Hepatocyte (in vitro differentiated cells): ENCODE data around the gene LAG3. TPM values are rescaled to one million over a fixed set of nuclear protein-coding genes. Genes with fewer than 3 reads are reported as not detected.
A peak's percentile ranks its signal among the peaks of the same experiment; 100 is the strongest.

Experiments
- DNase-seq: peaks from one replicate; pipeline ENCODE4 v3.0.0-alpha.2; 2016; ENCODE audit warnings: low spot score
- H2AFZ ChIP-seq: fragments of 200-600 bp; sonication (generic); 2 replicates; pipeline ENCODE4 v1.6.0; 2016; ENCODE audit warnings: antibody characterized with exemption, mild to moderate bottlenecking
- H3K27ac ChIP-seq: fragments of 200-600 bp; sonication (generic); 2 replicates; pipeline ENCODE4 v1.5.1; 2016; ENCODE audit warnings: mild to moderate bottlenecking
- H3K27me3 ChIP-seq: fragments of 200-600 bp; sonication (generic); 2 replicates; pipeline ENCODE4 v1.6.1; 2016
- H3K36me3 ChIP-seq: fragments of 200-600 bp; sonication (generic); replicated peaks from 2 replicates; pipeline ENCODE4 v1.5.1; 2016; ENCODE audit warnings: low read depth; ENCODE audit not compliant: insufficient read depth
- H3K4me1 ChIP-seq: fragments of 200-600 bp; sonication (generic); 2 replicates; pipeline ENCODE4 v1.5.1; 2016; ENCODE audit warnings: mild to moderate bottlenecking, moderate library complexity; ENCODE audit not compliant: insufficient read depth
- H3K4me2 ChIP-seq: fragments of 200-600 bp; sonication (generic); 2 replicates; pipeline ENCODE4 v1.6.0; 2016
- H3K4me3 ChIP-seq: fragments of 200-600 bp; sonication (generic); 2 replicates; pipeline ENCODE4 v1.5.1; 2016; ENCODE audit warnings: mild to moderate bottlenecking
- H3K79me2 ChIP-seq: fragments of 200-600 bp; sonication (generic); 2 replicates; pipeline ENCODE4 v1.6.0; 2017; ENCODE audit warnings: mild to moderate bottlenecking
- H3K9me2 ChIP-seq: fragments of 200-600 bp; sonication (generic); replicated peaks from 2 replicates; pipeline ENCODE4 v1.6.0; 2017; ENCODE audit warnings: mild to moderate bottlenecking; ENCODE audit not compliant: insufficient read depth
- H3K9me3 ChIP-seq: fragments of 200-600 bp; sonication (generic); 2 replicates; pipeline ENCODE4 v1.5.1; 2016; ENCODE audit warnings: low read depth, mild to moderate bottlenecking
- H4K20me1 ChIP-seq: fragments of 200-600 bp; sonication (generic); 2 replicates; pipeline ENCODE4 v1.6.0; 2016; ENCODE audit warnings: mild to moderate bottlenecking; ENCODE audit not compliant: insufficient read depth, poor library complexity, severe bottlenecking
- EZH2 ChIP-seq: fragments of 200-600 bp; sonication (generic); IDR thresholded peaks from 2 replicates; pipeline ENCODE4 v1.6.1; 2016; ENCODE audit warnings: antibody characterized with exemption, mild to moderate bottlenecking, borderline replicate concordance
- EZH2phosphoT487 ChIP-seq: fragments of 200-600 bp; sonication (generic); IDR thresholded peaks from one replicate; pipeline ENCODE4 v1.6.1; 2018; ENCODE audit warnings: antibody characterized with exemption, mild to moderate bottlenecking, low read depth, moderate library complexity; ENCODE audit not compliant: unreplicated experiment, severe bottlenecking
- WGBS: methylation state at CpG from one replicate; pipeline ENCODE4 v1.1.6; 2016; ENCODE audit warnings: low lambda C conversion rate; ENCODE audit errors: missing lambda C conversion rate; 5-methylcytosine and 5-hydroxymethylcytosine counted together
- polyA plus RNA-seq: library from polyadenylated mRNA; unstranded; fragments of >200 nt; fragmentation: Nextera tagmentation; extraction: Ambion mirVana; gene quantifications from 2 replicates; pipeline ENCODE4 v1.2.1, GENCODE V29; 2016
- total RNA-seq: library from RNA; depleted of rRNA; stranded (reverse); fragments of >200 nt; gene quantifications from 2 replicates; pipeline ENCODE4 v1.2.3, GENCODE V29; 2014
- TF ChIP-seq, protein P1 (sequence below): fragments of 200-600 bp; sonication (generic); IDR thresholded peaks from 2 replicates; pipeline ENCODE4 v1.5.1; 2016; ENCODE audit warnings: antibody characterized with exemption, mild to moderate bottlenecking; ENCODE audit not compliant: poor library complexity

LAG3 gene
- total RNA-seq (0.52 and 0.70 TPM in 2 replicates), polyA plus RNA-seq (0.91 and 1.2 TPM in 2 replicates)

- 100% methylated on average over 1 of the region's 15 CpGs for WGBS
- H3K4me1 ChIP-seq, result peaks cover 38% of the 10 kb centered on the region
- H3K79me2 ChIP-seq, result peaks cover 27% of the 10 kb centered on the region
- peak within 1 kb of the TSS; percentile 70 for H3K4me2 ChIP-seq
- H3K27me3 ChIP-seq, result no peaks in the 10 kb centered on the region
- no peaks in the 10 kb centered on the region for H3K9me2 ChIP-seq
- TF ChIP-seq EZH2phosphoT487 (no peak), EZH2 (no peak)
- TF ChIP-seq, protein P1, sequence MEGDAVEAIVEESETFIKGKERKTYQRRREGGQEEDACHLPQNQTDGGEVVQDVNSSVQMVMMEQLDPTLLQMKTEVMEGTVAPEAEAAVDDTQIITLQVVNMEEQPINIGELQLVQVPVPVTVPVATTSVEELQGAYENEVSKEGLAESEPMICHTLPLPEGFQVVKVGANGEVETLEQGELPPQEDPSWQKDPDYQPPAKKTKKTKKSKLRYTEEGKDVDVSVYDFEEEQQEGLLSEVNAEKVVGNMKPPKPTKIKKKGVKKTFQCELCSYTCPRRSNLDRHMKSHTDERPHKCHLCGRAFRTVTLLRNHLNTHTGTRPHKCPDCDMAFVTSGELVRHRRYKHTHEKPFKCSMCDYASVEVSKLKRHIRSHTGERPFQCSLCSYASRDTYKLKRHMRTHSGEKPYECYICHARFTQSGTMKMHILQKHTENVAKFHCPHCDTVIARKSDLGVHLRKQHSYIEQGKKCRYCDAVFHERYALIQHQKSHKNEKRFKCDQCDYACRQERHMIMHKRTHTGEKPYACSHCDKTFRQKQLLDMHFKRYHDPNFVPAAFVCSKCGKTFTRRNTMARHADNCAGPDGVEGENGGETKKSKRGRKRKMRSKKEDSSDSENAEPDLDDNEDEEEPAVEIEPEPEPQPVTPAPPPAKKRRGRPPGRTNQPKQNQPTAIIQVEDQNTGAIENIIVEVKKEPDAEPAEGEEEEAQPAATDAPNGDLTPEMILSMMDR, result no peak
- no peaks in the 10 kb centered on the region for H3K36me3 ChIP-seq
- H3K27ac ChIP-seq, result no peak within 1 kb of the TSS
- no peaks in the 10 kb centered on the region for H3K9me3 ChIP-seq
- H2AFZ ChIP-seq, result no peak within 1 kb of the TSS
- no peak for DNase-seq
- H4K20me1 ChIP-seq, result peaks cover 26% of the 10 kb centered on the region
- H3K4me3 ChIP-seq, result no peak within 1 kb of the TSS
Observed at GRCh38 chr12:6772331-6772695, at the start of gene LAG3. Gene LAG3 (plus strand): TSS chr12:6772520. CDS start chr12:6772853, 333 bp downstream.

DNA sequence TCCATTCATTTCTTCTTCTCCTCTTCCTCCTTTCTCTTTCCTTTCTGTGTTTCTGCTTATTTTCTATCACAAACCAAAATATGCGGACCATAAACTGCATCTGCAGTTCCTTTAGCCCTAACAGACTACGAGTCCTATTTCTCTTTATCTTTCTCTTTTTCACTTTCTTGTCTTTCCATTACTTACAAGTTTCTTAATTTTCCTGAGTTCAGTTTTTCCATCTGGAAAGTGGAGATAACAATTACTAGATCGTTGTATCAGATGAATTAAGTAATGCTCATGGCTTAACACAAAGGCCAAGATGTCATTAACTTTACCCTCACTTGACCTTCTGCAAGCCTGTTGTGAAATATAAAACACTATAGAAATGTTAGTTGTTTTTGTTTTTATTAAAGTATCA lies 49.5 kb upstream of the LAG3 start:
- peaks cover 12% of the 10 kb centered on the region for H3K79me2 ChIP-seq
- H3K4me3 ChIP-seq, result no peak overlapping the region
- no peak overlapping the region for H3K27ac ChIP-seq
- no peak for DNase-seq
- peaks cover 8% of the 10 kb centered on the region for H3K4me1 ChIP-seq
- no peaks in the 10 kb centered on the region for H3K36me3 ChIP-seq
- H3K4me2 ChIP-seq, result peak overlapping the region; percentile 64
- H4K20me1 ChIP-seq, result no peaks in the 10 kb centered on the region
- H3K9me2 ChIP-seq, result no peaks in the 10 kb centered on the region
- H3K27me3 ChIP-seq, result no peaks in the 10 kb centered on the region
- 93% methylated on average over 3 of the region's 3 CpGs for WGBS
- TF ChIP-seq, protein P1, result no peak
- TF ChIP-seq EZH2, result no peak
- no peak for TF ChIP-seq EZH2phosphoT487
- no peaks in the 10 kb centered on the region for H3K9me3 ChIP-seq
- peak overlapping the region; percentile 75 for H2AFZ ChIP-seq

DNA sequence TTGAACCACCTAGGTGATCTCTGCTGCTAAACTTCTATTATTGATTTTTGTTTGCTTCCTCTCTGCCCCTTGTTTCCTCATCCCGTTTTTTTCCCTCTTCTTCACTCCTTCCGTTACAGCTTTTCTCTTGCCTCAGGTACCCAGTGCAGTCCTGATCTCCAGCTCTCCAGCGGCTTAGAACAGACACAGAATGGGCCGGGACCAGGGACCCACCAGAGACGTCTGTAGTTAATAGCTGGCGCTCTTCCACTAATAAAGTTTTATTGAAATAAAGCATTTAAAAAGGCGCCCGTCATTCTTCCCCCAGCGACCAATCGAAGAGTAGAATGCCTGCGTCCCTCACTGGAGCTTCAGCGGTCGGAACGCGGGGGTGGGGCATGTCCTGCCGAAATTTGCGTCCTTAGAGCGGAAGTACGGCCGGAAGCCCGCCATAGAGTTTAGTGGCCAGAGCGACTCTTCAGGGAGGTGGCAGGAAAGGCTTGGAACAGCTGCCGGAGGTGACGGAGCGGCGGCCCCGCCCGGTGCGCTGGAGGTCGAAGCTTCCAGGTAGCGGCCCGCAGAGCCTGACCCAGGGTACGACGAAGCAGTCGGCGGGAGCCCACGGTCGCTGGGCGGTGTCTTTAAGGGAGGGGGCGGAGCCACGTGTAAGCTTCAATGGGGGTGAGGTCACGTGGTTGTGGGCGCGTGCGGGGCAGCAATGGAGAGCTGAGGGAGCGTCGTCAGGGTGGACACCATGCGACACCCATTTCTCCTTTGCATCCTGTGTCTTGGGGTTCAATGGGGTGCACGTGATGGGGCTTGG lies 48.5 kb upstream of the LAG3 start, which contains the start of gene COPS7A:
TSS of gene COPS7A (plus strand) at position 440 of the 802 bp plus-strand sequence. CDS start 611 bp downstream, outside the sequence.
- TF ChIP-seq EZH2phosphoT487, result no peak
- TF ChIP-seq, protein P1, result no peak
- TF ChIP-seq EZH2, result no peak
- Histone ChIP-seq H2AFZ (peak within 1 kb of the TSS; percentile 75), H3K27me3 (no peaks in the 10 kb centered on the region), H3K36me3 (no peaks in the 10 kb centered on the region), H3K4me2 (peak within 1 kb of the TSS; percentile 89), H3K9me3 (no peaks in the 10 kb centered on the region), H4K20me1 (no peaks in the 10 kb centered on the region), H3K27ac (peak within 1 kb of the TSS; percentile 76), H3K9me2 (no peaks in the 10 kb centered on the region), H3K79me2 (peaks cover 12% of the 10 kb centered on the region), H3K4me1 (peaks cover 8% of the 10 kb centered on the region), H3K4me3 (peak within 1 kb of the TSS; percentile 23)
- 1% methylated on average over 49 of the region's 49 CpGs for WGBS
- peak; percentile 98 for DNase-seq
